H1 (cell line): ENCODE data around the gene HMCN2. TPM values are rescaled to one million over a fixed set of nuclear protein-coding genes. Genes with fewer than 3 reads are reported as not detected.

Source experiments
- CTCF ChIA-PET: fragments of 300-600 bp; sonication (Branson Sonifier 250); formaldehyde crosslinking; loops from one replicate; lab custom pipeline; 2021; ENCODE audit not compliant: partially characterized antibody; lab: Charles Lee
- POLR2A ChIA-PET: fragments of 300-600 bp; sonication (Branson Sonifier 250); formaldehyde crosslinking; loops from one replicate; lab custom pipeline; 2021; ENCODE audit warnings: inconsistent platforms; ENCODE audit not compliant: partially characterized antibody; lab: Charles Lee
- DNase-seq, 2 experiments: peaks; one replicate each; pipeline versions ENCODE4 v3.0.0 to v3.0.0-alpha.2; 2010 to 2022; ENCODE audit warnings: low spot score in 2 of 2, low read depth in 1 of 2, mixed read lengths in 1 of 2
- FAIRE-seq: peaks from 2 replicates; lab custom pipeline; 2011; peaks lifted over from hg19 to GRCh38; lab: Jason Lieb, UNC
- H2AFZ ChIP-seq: 2 replicates; pipeline ENCODE4 v1.8.1; 2012; ENCODE audit warnings: low read length, inconsistent platforms
- H2AK5ac ChIP-seq: 2 replicates; pipeline ENCODE4 v1.6.1; 2013; ENCODE audit warnings: low read depth, low read length
- H2BK120ac ChIP-seq: replicated peaks from 2 replicates; pipeline ENCODE3; 2013; ENCODE audit warnings: low read depth, low read length, inconsistent platforms
- H2BK12ac ChIP-seq: 2 replicates; pipeline ENCODE4 v1.6.1; 2013; ENCODE audit warnings: low read depth, low read length
- H2BK15ac ChIP-seq: 2 replicates; pipeline ENCODE4 v1.6.1; 2013; ENCODE audit warnings: low read length
- H2BK20ac ChIP-seq: 2 replicates; pipeline ENCODE4 v1.6.1; 2013; ENCODE audit warnings: low read length
- H2BK5ac ChIP-seq: 2 replicates; pipeline ENCODE4 v1.6.1; 2013; ENCODE audit warnings: low read depth, low read length
- H3K14ac ChIP-seq: 2 replicates; pipeline ENCODE4 v1.6.1; 2013; ENCODE audit warnings: inconsistent platforms; ENCODE audit not compliant: insufficient read length
- H3K18ac ChIP-seq: 2 replicates; pipeline ENCODE4 v1.6.1; 2013; ENCODE audit warnings: low read length; ENCODE audit errors: extremely low read depth
- H3K23ac ChIP-seq: 2 replicates; pipeline ENCODE4 v1.6.1; 2013; ENCODE audit warnings: inconsistent platforms; ENCODE audit not compliant: insufficient read length
- H3K23me2 ChIP-seq: 2 replicates; pipeline ENCODE4 v1.6.1; 2013; ENCODE audit warnings: low read depth, low read length
- H3K27ac ChIP-seq: 2 replicates; pipeline ENCODE4 v1.6.1; 2011; ENCODE audit warnings: low read depth, low read length, inconsistent platforms
- H3K27me3 ChIP-seq, 4 experiments: replicated peaks in 1 of 4; 1 replicate in 1 of 4; 2 replicates in 3 of 4; pipeline versions ENCODE4 v1.6.1 to v1.8.1; 2011 to 2013; ENCODE audit warnings: low read length in 3 of 4, mild to moderate bottlenecking in 3 of 4, inconsistent platforms in 2 of 4, mixed read lengths in 2 of 4, moderate library complexity in 1 of 4; ENCODE audit not compliant: control insufficient read depth in 3 of 4, insufficient read depth in 3 of 4; ENCODE audit errors: extremely low read depth in 1 of 4
- H3K36me3 ChIP-seq, 4 experiments: 2 replicates each; pipeline versions ENCODE4 v1.6.1 to v1.8.1; 2011 to 2013; ENCODE audit warnings: mild to moderate bottlenecking in 4 of 4, low read length in 3 of 4, moderate library complexity in 2 of 4, control low read depth in 1 of 4, inconsistent platforms in 1 of 4; ENCODE audit not compliant: insufficient read depth in 4 of 4, control insufficient read depth in 2 of 4
- H3K4ac ChIP-seq: replicated peaks from 2 replicates; pipeline ENCODE3; 2013; ENCODE audit warnings: low read length, low read depth, mixed read lengths, inconsistent platforms; ENCODE audit not compliant: insufficient read length
- H3K4me1 ChIP-seq, 4 experiments: replicated peaks in 1 of 4; 1 replicate in 1 of 4; 2 replicates in 3 of 4; pipeline versions ENCODE4 v1.6.1 to v1.8.1; 2011 to 2013; ENCODE audit warnings: low read length in 3 of 4, inconsistent platforms in 2 of 4, mixed read lengths in 1 of 4; ENCODE audit not compliant: insufficient read depth in 4 of 4, control insufficient read depth in 3 of 4
- H3K4me2 ChIP-seq, 2 experiments: 2 replicates each; pipeline versions ENCODE4 v1.6.1 to v1.8.1; 2011 to 2013; ENCODE audit warnings: low read depth in 2 of 2, low read length in 2 of 2, control low read depth in 1 of 2, inconsistent platforms in 1 of 2, mild to moderate bottlenecking in 1 of 2; ENCODE audit not compliant: insufficient read depth in 1 of 2
- H3K4me3 ChIP-seq, 4 experiments: fragments of 200-600, 300-600 bp in 1 of 4; sonication (generic), shearing (Covaris generic), sonication (Bioruptor Twin) in 1 of 4; 2 replicates each; pipeline versions ENCODE4 v1.5.1 to v1.8.1; 2011 to 2016; ENCODE audit warnings: low read length in 4 of 4, low read depth in 3 of 4, control low read depth in 2 of 4, inconsistent platforms in 2 of 4, mild to moderate bottlenecking in 2 of 4, mixed read lengths in 1 of 4, moderate library complexity in 1 of 4; ENCODE audit not compliant: insufficient read depth in 2 of 4; ENCODE audit errors: extremely low read depth in 1 of 4
- H3K56ac ChIP-seq: replicated peaks from 2 replicates; pipeline ENCODE3; 2013; ENCODE audit warnings: low read depth, mild to moderate bottlenecking, mixed read lengths, low read length, inconsistent platforms; ENCODE audit not compliant: insufficient read length
- H3K79me1 ChIP-seq: 2 replicates; pipeline ENCODE4 v1.6.1; 2013; ENCODE audit warnings: low read depth, low read length, control low read depth
- H3K79me2 ChIP-seq, 2 experiments: 2 replicates each; pipeline versions ENCODE4 v1.6.1 to v1.8.1; 2012 to 2013; ENCODE audit warnings: low read length in 2 of 2, mild to moderate bottlenecking in 2 of 2, inconsistent platforms in 1 of 2; ENCODE audit not compliant: insufficient read depth in 2 of 2, control insufficient read depth in 1 of 2
- H3K9ac ChIP-seq, 4 experiments: replicated peaks in 1 of 4; 1 replicate in 1 of 4; 2 replicates in 3 of 4; pipeline versions ENCODE4 v1.6.1 to v1.8.1; 2011 to 2013; ENCODE audit warnings: low read depth in 3 of 4, low read length in 3 of 4, control low read depth in 2 of 4, mild to moderate bottlenecking in 2 of 4, moderate library complexity in 2 of 4, inconsistent platforms in 1 of 4; ENCODE audit errors: extremely low read depth in 1 of 4
- H3K9me3 ChIP-seq, 2 experiments: 2 replicates each; pipeline versions ENCODE4 v1.6.1 to v1.8.1; 2012 to 2013; ENCODE audit warnings: mild to moderate bottlenecking in 2 of 2, moderate library complexity in 2 of 2, control low read depth in 1 of 2, inconsistent platforms in 1 of 2, low read depth in 1 of 2, low read length in 1 of 2, mixed read lengths in 1 of 2; ENCODE audit not compliant: insufficient read depth in 2 of 2
- H4K20me1 ChIP-seq, 2 experiments: replicated peaks in 1 of 2; 2 replicates each; pipeline versions ENCODE3 to v1.8.1; 2011 to 2013; ENCODE audit warnings: inconsistent platforms in 2 of 2, low read length in 2 of 2, mild to moderate bottlenecking in 1 of 2; ENCODE audit not compliant: insufficient read depth in 2 of 2, control insufficient read depth in 1 of 2
- H4K5ac ChIP-seq: 2 replicates; pipeline ENCODE4 v1.6.1; 2013; ENCODE audit warnings: low read length, low read depth, mixed read lengths, inconsistent platforms; ENCODE audit not compliant: insufficient read length
- H4K8ac ChIP-seq: 2 replicates; pipeline ENCODE4 v1.8.0; 2013; ENCODE audit warnings: mild to moderate bottlenecking, moderate library complexity, low read length, inconsistent platforms; ENCODE audit not compliant: insufficient read depth; ENCODE audit errors: extremely low read depth
- H4K91ac ChIP-seq: replicated peaks from 2 replicates; pipeline ENCODE3; 2013; ENCODE audit warnings: low read length, mixed read lengths, inconsistent platforms; ENCODE audit not compliant: insufficient read length
- ATF2 ChIP-seq: IDR thresholded peaks from 2 replicates; pipeline ENCODE4 v1.6.1; 2012; ENCODE audit warnings: low read length, inconsistent platforms
- SRF ChIP-seq: IDR thresholded peaks from 2 replicates; pipeline ENCODE4 v1.6.1; 2011; ENCODE audit warnings: mild to moderate bottlenecking, low read depth, low read length, moderate library complexity
- TCF12 ChIP-seq: IDR thresholded peaks from 2 replicates; pipeline ENCODE4 v1.6.1; 2011; ENCODE audit warnings: low read depth, mild to moderate bottlenecking, low read length
- USF2 ChIP-seq: IDR thresholded peaks from 2 replicates; pipeline ENCODE4 v1.6.1; 2011; ENCODE audit warnings: low read length, improper control_type of control experiment
- WGBS, 2 experiments: shearing (Covaris generic) in 1 of 2; methylation state at CpG; one replicate each; pipeline versions ENCODE4 v1.1.6 to v1.1.7; 2013 to 2015; ENCODE audit warnings: low lambda C conversion rate in 2 of 2, mixed read lengths in 2 of 2, inconsistent platforms in 1 of 2, low coverage in 1 of 2, missing lambda C conversion rate in 1 of 2; ENCODE audit not compliant: insufficient replicate concordance in 2 of 2, insufficient coverage in 1 of 2, insufficient read length in 1 of 2; ENCODE audit errors: extremely low coverage in 1 of 2, missing lambda C conversion rate in 1 of 2; 5-methylcytosine and 5-hydroxymethylcytosine counted together
- polyA plus RNA-seq, 7 experiments: library from polyadenylated mRNA; depleted of rRNA in 3 of 7; stranded (reverse) in 5 of 7; unstranded in 2 of 7; fragments of >200 nt in 5 of 7; fragments of 200-250 nt in 2 of 7; gene quantifications; 1 replicate in 5 of 7; 2 replicates in 1 of 7; 4 replicates in 1 of 7; pipeline versions ENCODE4 v1.2.1 to v1.2.3, GENCODE V29; 2011 to 2013; ENCODE audit warnings: missing spikeins in 2 of 7, mixed read lengths in 2 of 7
- total RNA-seq: library from RNA; stranded (reverse); fragmentation: NEBNext Ultra II Directional; extraction: Animal tissue kit (Norgen Biotek cat#: 25700); gene quantifications from 2 replicates; pipeline ENCODE4 v1.2.1, GENCODE V29; 2021

The HMCN2 gene
- total and polyA plus RNA-seq, 2 of the 8 experiments (the other 6 are each of a cell fraction or from before 2014, with no cell fraction given): 5.0 to 9.1 TPM

- Histone ChIP-seq H3K14ac (no peak overlapping the region), H3K79me1 (peaks cover 9% of the 10 kb centered on the region), H2BK5ac (no peak overlapping the region), H3K56ac (no peak overlapping the region), H4K5ac (no peak overlapping the region), H4K91ac (no peak overlapping the region), H2AK5ac (no peak overlapping the region), H3K27me3 (no peaks in the 10 kb centered on the region), H3K79me2 (0 out of 4 replicates have a peak, but pooled peaks cover 0 to 3% of the 10 kb centered on the region in 2 experiments), H3K27ac (no peak overlapping the region), H3K9ac (peak overlapping the region in 1 of 4 experiments; percentile 47; a peak in 1 of 7 replicates), H3K4ac (no peak overlapping the region), H2AFZ (no peak overlapping the region), H3K4me3 (no peak overlapping the region), H3K9me3 (no peaks in the 10 kb centered on the region), H2BK120ac (no peak overlapping the region), H3K23me2 (peaks cover 11% of the 10 kb centered on the region), H4K8ac (no peak overlapping the region; the same call in 1 of the 2 replicates), H2BK12ac (no peak overlapping the region), H2BK15ac (no peak overlapping the region), H3K36me3 (no peaks in the 10 kb centered on the region; a peak in 1 of 8 replicates), H3K4me2 (no peak overlapping the region), H3K18ac (no peak overlapping the region), H3K23ac (no peak overlapping the region), H2BK20ac (no peak overlapping the region), H4K20me1 (peaks cover 0 to 11% of the 10 kb centered on the region in 2 experiments), H3K4me1 (peaks cover 0 to 12% (median 6%) of the 10 kb centered on the region in 4 experiments; a peak in 4 of 7 replicates)
- POLR2A ChIA-PET: interaction anchor here (1.1 to 3.5 kb wide), 2 partner anchors 15 to 19 kb away, joined by 3 to 14 read pairs; no protein-coding TSS in a partner anchor
- CTCF ChIA-PET: interaction anchor here (0.6 to 2.6 kb wide), 2 partner anchors 10 to 109 kb away, joined by 3 to 13 read pairs; no protein-coding TSS in a partner anchor
- DNase-seq: no peak
- WGBS, 2 experiments: 83% methylated on average over 9 of the region's 11 CpGs; no CpG with 5 or more reads in 1 of the 2 experiments
- TF ChIP-seq TCF12: no peak
- TF ChIP-seq USF2: no peak
- no peak for TF ChIP-seq SRF
- no peak for TF ChIP-seq ATF2
- FAIRE-seq: no peak
These were observed 83.8 kb downstream of the HMCN2 start for GRCh38 chr9:130349398-130349797.
